HG03558 (cell line): ENCODE measurements around the gene KIF3A.
A peak's percentile ranks its signal among the peaks of the same experiment; 100 is the strongest.

Source experiments
- ATAC-seq: cut with Tn5 transposase; IDR thresholded peaks from one replicate; pipeline ENCODE4 v1.9.1; 2021; ENCODE audit warnings: moderate number of reproducible peaks; ENCODE audit not compliant: unreplicated experiment; ENCODE audit errors: extremely low read depth

Gene KIF3A

DNA sequence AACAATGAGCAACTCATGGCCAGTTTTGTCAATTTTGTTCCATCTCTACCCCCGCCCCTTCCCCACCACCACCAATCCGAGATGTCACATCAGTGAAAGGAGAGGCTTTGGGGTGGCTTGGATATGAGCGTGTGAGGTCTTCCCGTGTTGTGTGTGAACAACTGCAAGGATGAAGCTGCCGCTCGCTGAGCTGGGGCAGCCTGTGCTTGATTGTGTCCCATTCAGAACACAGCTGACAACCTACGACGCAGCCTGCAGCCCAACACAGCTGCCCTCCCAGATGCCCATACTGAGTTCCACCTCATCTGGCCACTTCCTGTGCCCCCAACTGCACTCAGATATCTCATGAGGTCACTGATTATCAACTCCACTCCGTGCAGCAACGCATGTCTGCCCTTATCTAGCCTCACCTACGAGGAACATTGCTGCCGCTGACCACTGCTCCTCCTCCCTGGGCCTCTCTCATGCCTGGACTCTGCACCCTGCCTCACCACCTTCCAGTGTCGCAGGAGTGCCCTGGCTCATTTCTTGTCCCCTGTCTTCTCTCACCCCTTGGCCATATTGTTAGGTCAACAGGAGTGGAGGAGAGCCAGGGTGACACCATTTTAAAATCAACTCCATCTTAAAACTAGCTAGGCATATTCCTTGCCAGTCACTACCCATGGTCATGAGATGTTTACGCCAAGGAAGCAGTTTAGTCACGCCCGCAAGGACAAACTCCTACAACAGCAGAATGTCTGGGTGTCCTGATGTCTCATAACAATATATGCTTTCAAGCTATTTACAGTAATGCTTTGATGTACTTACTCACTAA, 70.8 kb downstream of the KIF3A start:
- ATAC-seq = no peak

DNA sequence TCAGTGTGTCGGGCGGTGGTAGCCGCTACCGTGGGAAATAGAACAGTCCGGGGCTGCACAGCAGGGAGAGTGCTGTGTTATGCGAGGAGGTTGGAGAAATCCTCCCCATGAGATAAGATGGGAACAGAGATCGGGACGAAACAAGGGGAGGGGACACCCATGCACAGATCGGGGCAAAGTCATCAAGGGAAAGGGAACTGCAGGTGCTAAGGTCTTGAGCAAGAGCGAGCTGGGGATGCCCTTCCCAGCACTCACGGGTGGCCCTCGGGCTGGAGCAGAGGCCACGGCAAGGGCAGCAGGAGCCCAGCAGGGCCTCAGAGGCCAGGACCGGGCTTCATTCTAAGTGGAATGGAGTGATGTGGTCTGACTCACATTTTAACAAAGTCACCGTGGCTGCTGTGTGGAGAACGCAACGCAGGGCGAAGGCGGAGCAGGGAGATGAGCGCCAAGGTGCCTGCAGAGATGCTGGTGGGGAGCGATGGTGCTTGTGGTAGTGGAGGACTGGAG, 71.7 kb downstream of the KIF3A start:
- no peak for ATAC-seq

DNA sequence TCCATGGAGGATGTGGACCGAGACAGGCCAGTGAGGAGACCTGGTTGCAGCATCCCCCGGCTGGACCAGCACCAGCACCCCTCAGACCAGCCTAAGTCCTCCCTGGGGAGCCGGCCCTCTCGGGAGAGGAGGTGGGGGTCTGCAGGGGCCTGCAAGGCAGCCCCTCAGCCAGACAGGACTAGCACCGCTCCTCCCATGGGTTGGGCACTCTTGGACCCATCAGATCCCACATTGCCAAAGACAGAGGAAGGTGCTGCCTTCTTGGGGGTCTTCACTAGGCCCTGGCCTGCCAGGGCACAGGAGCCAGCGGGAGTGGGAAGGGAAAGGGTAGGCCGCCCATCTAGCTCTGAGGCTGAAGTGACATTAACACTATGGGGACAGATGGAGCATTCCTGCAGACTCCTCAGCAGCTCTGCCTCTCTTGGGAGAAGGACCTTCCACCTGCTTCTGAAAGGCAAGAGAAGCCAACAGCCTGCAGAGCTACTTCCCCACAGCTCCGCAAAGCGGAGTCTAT, 72.6 kb downstream of the KIF3A start:
- no peak for ATAC-seq

DNA sequence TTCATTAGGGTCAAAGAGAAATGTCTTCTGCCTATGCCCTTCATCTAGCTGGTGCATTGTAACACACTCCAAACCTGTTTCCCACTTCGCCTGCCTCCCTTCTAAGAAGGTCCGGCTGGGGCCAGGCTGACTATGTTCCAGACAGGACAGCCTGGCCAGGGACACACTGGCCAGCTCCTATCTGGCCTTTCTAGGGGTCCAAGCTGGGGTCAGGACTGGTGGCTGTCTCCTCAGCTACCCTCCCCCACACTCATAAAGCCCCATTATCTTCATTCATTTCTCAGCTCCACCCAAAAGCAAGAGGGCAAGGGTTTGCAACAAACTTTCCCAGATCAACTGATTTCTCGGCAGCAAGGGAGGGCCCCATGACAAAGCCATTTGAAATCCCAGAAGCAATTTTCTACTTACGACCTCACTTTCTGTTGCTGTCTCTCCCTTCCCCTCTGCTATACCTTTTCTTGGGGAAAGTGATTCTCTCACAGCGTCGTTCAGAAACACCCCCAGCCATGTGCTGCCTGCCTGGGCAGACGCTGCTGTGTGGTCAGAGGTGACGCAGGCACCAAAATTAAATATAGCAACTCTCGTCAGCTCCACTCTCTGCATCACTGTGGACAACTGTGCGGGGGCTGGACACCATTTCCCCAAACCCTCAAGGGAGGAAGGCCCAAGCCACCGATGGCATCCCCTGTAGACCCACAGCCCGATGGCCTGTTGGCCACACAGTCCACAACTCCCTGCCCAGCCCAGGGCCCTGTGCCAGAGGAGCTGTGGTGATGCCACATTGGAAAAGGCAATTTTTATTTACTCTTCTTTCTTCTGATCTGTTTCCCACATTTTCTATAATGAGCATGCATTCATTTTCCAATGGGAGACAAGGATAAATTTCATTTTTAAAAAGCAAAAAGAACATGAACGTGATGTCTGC, 73.3 kb downstream of the KIF3A start:
- ATAC-seq = peak; percentile 39

- ATAC-seq = peak; percentile 49
Measured at GRCh38 chr5:132662925-132663770, 74.2 kb downstream of the KIF3A start.

- no peak for ATAC-seq
Measured at GRCh38 chr5:132662004-132662401, 75.3 kb downstream of the KIF3A start.

DNA sequence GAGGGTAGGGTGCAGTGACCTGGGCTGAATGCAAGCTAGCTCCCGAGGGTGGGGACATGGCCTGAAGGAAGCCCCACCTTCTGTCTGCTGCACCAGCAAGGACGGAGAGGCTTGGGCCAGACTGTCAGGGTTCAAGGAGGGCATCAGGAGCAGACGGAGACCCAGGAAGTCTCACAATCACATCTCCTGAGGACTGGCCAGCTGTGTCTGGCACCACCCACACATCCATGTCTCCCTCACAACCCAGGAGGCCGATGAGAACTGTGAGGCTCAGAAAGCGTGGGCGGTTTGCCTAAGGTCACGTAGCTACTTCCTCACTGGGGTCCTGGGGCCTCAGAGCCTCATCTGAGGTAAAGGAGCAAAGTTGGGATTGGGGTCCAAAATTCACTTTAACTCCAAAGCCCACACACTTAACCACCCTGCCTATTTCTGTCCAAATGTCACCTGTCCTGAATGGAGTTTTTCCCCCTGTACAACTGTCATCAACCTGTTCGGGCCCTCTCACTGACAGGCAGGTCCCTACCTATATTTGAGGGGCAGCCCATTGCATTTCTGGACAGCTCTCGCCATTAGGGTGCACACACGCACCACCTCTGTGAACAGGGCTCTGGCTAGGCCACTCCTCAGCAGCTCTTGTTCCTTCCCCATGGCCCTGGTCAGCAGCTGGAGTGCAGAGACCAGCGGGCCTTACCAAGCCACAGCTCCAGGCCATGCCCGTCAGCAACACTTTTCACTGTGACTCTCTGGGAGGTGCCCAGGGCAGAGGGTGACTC, 75.9 kb downstream of the KIF3A start:
- ATAC-seq = no peak

GRCh38 chr5:132659598-132660493, 77.5 kb downstream of the KIF3A start:
- no peak for ATAC-seq

DNA sequence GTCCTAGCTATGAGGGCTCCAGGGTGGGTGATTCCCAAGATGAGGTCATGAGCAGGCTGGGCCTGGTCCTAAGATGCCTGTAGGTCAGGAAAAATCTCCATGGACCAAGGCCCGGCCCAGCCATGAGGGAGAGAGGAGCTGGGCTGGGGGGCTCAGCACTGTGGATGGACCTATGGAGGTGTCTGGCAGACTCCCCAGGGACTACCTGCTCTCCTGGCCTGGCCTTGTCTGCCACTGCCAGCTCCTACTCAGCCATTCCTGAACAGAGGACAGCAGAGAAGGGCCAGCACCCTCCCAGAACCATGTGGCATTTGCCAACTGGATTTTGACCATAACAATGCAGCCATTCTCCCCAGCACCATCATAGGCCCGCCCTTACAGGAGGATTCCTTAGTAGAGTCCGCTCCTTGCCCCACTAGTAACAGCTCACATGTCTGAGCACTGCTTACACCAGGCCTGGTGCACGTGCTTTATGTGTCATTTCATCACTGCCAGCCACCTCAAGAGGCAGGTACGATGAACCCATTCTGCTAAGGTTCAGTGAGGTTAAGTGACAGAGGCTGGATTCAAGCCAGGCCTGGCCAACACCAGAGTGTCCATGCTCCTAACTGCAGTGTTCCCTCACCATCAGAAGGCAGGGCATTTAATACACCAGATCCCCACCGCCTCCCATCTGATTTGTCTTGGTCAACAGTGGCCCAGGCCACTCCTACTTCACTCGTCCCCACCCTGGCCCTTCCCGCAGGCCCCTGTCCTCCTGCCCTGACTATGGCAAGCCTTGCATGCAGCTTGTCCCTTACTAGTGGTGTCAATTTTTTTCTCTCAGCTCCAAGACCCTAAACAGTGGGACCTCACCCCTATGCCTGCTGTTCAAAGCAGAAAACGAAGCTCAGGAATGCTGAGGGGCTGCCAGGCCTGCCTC, 78.7 kb downstream of the KIF3A start:
- ATAC-seq = no peak

GRCh38 chr5:132657676-132658380, 79.5 kb downstream of the KIF3A start, which contains the start of gene IL13:
Gene IL13, plus strand, starts transcription at chr5:132658173. Its CDS starts 14 bp downstream, at chr5:132658187.
- no peak for ATAC-seq

DNA sequence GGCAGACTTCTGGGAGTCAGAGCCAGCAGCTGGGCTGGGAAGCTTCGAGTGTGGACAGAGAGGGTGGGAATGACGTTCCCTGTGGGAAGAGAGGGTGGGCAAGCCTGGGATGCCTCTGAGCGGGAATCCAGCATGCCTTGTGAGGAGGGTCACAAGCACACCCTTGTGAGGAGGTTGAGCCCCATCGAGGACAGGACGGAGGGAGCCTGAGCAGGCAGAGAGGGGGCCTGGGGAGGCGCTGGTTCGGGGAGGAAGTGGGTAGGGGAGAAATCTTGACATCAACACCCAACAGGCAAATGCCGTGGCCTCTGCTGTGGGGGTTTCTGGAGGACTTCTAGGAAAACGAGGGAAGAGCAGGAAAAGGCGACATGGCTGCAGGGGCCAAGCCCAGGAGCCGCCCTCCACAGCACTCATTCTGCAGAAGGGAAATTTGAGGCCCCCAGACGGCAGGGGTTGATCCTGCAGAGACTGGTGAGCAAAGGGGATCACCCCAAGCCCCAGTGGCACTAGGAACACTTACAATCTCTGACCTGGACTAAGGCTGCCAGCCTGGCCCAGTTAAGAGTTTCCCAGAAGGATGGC, 80.5 kb downstream of the KIF3A start:
- no peak for ATAC-seq

DNA sequence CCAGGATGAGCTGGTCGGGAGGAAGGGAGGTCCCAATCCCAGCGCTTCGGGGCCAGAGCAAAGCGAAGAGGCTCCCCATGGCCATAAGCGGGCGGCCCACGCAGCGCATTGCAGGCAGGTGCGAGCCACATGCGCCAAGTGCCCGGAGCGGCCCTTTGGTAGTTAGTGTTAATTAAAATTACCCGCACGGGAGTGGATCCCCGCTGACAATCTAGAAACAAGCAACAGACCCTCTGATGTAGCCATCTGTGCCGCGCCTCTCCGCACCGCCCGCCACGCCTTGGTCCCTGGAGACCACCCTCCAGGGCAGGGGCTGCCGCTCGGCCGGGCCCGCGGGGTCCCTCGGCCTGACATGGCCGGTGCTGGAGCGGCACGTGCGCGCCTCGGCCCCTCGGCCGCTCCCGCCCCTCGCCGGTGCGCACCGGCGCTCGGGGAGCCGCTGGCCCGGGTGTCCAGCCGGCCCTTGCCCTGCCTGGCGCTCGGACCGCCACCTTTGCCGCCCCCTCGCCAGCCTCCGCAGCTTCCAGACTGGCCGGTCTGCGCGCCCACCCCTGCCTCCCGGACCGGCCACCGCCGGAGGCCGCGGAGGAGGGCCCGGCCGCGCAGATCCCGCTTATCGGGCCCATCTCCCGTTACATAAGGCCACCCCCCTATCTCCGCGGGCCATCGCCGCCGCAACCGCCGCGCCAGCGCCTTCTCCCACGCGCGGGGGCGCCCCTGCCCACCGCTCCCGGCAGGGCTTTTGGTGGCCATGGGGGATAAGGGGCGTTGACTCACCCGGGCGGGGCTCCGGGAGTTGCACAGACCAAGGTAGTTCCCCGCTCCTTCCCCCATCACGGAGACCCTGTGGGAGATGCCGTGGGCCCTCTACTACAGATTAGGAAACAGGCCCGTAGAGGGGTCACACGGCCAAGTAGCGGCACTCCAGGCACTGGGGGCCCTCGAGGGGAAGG, 81.2 kb downstream of the KIF3A start:
- ATAC-seq = no peak

GRCh38 chr5:132653716-132654115, 83.6 kb downstream of the KIF3A start:
- no peak for ATAC-seq

GRCh38 chr5:132651838-132652469, 85.4 kb downstream of the KIF3A start:
- no peak for ATAC-seq

DNA sequence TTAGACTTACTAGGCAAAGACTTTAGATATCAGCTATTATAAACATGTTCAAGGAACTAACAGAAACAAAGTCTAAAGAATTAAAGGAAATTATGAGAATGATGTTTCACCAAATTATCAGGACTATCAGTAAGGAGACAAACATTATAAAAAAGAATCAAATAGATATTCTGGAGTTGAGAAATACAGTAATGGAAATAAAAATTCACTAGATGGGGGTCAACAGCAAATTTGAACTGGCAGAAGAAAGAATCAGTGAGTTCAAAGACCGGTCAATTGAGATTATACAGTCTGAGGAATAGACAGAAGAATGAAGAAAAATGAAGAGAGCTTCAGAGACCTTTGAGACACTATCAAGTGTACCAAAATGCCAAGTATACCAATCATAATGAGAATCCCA, 89.0 kb downstream of the KIF3A start:
- no peak for ATAC-seq
